GM21723 (cell line): Measurements from ENCODE around the gene STMN3.

Source experiments
- ATAC-seq: cut with Tn5 transposase; IDR thresholded peaks from one replicate; pipeline ENCODE4 v1.9.1; 2021; ENCODE audit warnings: mild to moderate bottlenecking, moderate library complexity; ENCODE audit not compliant: unreplicated experiment

The STMN3 gene

DNA sequence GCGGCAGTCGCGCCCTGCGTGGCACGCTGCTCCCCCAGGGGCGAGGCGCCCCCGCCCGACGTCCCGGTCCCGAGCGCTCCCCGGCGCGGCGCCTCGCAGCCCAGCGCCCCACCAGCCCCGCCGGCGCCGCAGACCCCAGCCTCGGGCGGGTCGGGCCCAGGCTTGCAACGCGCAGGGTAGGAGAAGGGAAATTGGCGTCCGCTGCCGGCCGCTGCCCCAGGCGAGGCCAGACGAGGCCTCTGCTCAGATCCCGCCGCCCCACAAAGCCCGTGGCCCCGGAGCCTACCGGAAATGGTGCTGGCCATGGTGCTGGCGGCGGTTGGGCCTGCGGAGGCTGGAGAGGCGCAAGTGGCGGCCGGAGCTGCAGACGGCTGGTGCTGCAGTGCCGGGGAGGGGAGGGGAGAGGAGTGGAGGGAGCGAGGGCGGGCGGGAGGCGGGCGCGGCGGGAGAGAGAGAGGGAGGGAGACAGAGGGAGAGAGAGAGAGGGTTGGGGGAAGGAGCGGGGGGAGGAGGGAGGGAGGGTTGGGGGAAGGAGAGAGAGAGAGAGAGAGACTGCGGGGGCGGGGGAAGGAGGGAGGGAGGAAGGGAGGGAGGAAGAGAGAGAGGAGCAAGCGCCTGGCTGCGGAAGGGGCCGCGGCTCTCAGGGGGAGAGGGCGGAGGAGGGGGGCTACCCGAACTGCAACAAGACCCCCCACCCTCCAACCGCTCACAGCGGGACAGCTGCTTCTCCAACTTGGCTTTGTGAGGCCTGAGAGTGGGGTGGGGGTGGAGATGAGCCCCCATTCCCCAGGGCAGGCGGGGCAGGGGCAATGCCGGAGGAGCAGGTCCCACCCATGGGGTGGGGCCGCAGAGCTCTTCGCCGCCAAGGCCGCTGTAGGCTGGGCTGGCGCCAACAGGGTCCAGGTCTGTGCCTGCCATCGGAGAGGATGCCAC, at the start of gene STMN3:
TSS of gene STMN3 (minus strand) at position 384 of the 933 bp plus-strand sequence. CDS start at position 305, 79 bp downstream.
- ATAC-seq = no peak

GRCh38 chr20:63702036-63702665, 48.9 kb upstream of the STMN3 start:
- no peak for ATAC-seq

- no peak for ATAC-seq
Observed at GRCh38 chr20:63701329-63702035, 48.3 kb upstream of the STMN3 start.

DNA sequence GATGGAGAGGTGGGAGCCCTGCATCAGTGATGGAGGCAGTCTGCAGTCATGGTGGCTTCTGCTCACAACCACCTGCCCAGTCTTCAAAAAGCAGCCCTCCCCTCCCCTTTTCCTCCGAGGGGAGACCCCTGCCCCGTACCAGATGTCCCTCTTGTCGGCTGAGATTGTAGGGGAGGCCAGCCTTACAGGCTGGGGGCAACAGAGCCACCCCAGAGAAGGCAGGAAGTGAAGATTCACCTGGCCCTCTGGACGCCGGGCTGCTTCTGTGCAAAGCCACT, 47.8 kb upstream of the STMN3 start:
- no peak for ATAC-seq

- ATAC-seq = no peak
Observed at GRCh38 chr20:63700199-63701050, 47.2 kb upstream of the STMN3 start.

- no peak for ATAC-seq
Observed at GRCh38 chr20:63699466-63700198, 46.4 kb upstream of the STMN3 start.

DNA sequence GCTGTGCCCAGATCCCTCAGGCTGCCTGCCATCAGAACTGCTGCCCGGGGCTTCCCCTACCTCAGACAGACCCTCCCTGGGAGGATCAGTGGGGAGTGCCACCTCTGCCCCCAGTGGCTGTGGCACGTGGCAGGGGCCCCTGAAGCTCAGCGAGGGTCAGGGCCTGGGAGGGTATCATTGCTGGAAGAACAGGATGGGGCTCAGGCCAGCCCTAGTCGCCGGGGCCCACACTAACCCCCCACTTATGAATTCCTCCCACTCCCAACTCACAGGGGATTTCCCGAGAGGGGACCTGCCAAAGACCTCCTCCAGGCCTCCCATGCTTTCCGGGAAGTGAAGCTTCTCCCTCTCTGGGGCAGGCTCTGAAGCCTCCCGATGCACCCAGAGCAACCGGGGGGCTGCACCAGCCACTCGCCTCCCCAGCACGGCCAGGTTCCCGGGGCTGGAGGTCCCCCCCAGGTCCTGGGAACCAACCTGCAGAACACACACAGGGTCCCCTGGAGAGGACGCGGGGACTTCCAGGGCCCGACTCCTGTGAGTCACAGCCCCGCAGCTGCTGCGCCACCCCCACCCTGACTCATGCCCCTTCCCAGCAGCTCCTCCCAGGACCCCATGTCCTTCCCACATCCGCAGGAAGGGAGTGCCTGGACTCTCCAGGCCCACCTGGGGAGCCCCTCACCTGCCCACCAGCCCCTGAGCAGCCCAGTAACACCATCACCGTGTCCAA, 45.7 kb upstream of the STMN3 start:
- ATAC-seq = no peak

GRCh38 chr20:63697868-63698545, 44.8 kb upstream of the STMN3 start:
- ATAC-seq = no peak

- ATAC-seq = no peak
Observed at GRCh38 chr20:63697357-63697867, 44.2 kb upstream of the STMN3 start.

DNA sequence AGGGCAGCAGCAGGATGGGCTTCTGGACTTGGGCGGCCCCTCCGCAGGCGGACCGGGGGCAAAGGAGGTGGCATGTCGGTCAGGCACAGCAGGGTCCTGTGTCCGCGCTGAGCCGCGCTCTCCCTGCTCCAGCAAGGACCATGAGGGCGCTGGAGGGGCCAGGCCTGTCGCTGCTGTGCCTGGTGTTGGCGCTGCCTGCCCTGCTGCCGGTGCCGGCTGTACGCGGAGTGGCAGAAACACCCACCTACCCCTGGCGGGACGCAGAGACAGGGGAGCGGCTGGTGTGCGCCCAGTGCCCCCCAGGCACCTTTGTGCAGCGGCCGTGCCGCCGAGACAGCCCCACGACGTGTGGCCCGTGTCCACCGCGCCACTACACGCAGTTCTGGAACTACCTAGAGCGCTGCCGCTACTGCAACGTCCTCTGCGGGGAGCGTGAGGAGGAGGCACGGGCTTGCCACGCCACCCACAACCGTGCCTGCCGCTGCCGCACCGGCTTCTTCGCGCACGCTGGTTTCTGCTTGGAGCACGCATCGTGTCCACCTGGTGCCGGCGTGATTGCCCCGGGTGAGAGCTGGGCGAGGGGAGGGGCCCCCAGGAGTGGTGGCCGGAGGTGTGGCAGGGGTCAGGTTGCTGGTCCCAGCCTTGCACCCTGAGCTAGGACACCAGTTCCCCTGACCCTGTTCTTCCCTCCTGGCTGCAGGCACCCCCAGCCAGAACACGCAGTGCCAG, 43.6 kb upstream of the STMN3 start, which contains the start of gene TNFRSF6B:
TSS of gene TNFRSF6B (plus strand) at position 25 of the 729 bp plus-strand sequence. CDS start at position 141, 116 bp downstream.
- ATAC-seq = no peak

DNA sequence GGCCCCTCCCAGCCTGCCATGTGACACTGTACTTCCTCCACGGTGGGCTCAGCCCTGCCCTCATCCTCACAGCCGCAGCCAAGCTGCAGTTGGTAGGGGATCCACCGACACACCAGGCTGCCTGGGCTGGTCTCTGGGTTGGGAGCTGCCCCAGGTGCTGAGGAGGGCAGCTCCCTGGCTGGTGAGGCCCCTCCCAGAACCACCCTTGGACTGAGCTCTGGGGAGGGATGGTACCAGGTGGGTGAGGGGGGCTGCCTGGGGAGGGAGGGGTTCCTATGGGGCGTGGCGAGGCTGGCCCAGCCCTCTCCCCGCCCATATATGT, 43.0 kb upstream of the STMN3 start:
- no peak for ATAC-seq

DNA sequence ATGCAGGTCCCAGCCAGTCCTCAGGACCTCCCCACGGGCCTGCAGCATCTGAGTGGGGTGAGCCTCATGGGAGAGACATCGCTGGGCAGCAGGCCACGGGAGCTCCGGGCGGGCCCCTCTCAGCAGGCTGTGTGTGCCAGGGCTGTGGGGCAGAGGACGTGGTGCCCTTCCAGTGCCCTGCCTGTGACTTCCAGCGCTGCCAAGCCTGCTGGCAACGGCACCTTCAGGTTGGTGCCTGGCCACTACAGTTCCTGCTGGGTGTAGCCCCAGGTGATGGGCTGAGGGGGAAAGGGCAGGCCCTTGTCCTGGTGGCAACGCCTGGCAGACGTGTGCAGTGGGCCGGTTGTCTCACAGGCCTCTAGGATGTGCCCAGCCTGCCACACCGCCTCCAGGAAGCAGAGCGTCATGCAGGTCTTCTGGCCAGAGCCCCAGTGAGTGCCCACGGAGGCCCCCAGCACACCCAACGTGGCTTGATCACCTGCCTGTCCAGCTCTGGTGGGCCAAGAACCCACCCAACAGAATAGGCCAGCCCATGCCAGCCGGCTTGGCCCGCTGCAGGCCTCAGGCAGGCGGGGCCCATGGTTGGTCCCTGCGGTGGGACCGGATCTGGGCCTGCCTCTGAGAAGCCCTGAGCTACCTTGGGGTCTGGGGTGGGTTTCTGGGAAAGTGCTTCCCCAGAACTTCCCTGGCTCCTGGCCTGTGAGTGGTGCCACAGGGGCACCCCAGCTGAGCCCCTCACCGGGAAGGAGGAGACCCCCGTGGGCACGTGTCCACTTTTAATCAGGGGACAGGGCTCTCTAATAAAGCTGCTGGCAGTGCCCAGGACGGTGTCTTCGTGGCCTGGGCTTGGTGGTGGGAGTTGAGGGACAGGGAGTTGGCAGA, 42.4 kb upstream of the STMN3 start:
- ATAC-seq = no peak

DNA sequence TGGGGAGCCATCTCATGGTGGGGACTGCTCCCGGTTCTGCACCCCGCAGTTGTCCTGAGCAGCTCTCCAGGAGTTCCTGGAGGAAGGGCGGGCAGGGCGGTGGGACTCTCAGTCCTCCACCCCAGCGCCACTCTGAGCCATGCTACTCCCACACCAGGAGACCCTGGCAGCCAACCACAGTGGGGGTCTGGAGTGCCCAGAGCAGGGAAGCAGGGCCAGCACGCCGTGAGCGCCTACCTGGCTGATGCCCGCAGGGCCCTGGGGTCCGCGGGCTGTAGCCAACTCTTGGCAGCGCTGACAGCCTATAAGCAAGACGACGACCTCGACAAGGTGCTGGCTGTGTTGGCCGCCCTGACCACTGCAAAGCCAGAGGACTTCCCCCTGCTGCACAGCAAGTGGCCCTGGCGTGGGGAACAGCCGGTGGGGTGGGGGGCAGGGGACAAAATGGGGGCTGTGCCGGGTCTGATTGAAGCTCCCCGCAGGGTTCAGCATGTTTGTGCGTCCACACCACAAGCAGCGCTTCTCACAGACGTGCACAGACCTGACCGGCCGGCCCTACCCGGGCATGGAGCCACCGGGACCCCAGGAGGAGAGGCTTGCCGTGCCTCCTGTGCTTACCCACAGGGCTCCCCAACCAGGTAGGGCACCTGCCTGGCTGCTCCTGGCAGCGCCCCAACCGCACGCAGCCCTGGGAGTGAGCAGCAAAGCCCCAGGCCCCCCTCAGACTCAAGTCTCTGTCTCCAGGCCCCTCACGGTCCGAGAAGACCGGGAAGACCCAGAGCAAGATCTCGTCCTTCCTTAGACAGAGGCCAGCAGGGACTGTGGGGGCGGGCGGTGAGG, 41.6 kb upstream of the STMN3 start:
- ATAC-seq = no peak

DNA sequence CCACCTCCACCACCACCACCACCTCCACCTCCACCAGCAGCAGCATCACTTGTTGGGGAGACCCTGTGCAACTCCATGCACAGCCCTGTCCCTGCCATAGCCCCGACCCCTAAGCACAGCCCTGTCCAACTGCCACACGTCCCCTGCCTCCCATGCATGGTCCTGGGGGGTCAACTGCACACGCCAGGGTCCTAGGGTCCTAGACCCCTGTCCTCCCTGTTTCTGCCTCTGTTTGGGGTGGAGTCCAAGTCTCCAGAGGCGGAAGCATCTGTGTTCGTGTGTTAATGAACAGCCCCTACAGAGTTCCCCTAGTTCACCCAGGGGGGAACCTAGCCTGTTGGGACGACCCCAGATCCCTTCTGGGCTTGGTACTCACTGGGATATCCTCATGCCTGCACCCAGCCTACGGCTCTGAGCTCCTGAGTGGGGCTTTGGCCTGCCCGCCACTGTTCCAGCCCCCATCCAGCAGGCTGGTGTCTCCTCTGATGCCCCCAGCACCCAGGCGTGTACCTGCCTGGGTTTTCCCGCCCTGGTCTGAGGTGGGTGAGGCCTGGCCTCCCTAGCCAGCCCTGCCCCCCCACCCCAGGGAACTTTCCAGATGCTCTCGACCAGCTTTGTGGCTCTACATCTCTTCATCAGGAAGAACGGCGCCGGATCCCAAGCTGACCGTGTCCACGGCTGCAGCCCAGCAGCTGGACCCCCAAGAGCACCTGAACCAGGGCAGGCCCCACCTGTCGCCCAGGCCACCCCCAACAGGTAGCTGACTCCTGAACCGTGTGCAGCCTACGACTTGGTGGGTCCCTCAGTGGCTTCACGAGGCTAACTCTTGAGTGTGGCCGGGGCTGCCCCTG, 40.7 kb upstream of the STMN3 start:
- no peak for ATAC-seq

- ATAC-seq = no peak
Observed at GRCh38 chr20:63693083-63693732, 40.0 kb upstream of the STMN3 start.
